ENCODE results near the gene INPP5D. TPM values are rescaled to one million over a fixed set of nuclear protein-coding genes. Genes with fewer than 3 reads are reported as not detected.
"Not testable (repeated sequence)": the region's sequence is repeated elsewhere in the genome, so short reads cannot be mapped to it uniquely, and the experiment has no call there.

The INPP5D gene
- total and polyA plus RNA-seq, 2 donors (not counting 1 experiment from before 2014, with no cell fraction given), result 152 to 444 TPM

DNA sequence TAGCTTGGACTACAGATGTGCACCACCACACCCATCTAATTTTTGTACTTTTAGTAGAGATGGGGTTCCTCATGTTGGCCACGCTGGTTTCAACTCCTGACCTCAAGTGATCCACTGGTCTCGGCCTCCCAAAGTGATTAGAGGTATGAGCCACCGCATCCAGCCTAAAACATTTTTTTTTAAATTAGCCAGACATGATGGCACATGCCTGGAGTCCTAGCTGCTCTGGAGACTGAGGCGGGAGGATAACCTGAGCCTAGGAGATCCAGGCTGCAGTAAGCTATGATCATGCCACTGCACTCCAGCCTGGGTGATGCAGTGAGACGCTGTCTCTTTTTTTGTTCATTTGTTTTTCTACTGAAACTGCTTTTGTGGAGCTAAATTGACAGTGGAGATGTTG lies 126.7 kb downstream of the INPP5D start:
- H2AFZ ChIP-seq (ENCODE audit: insufficient read depth, low read depth, low read length, poor library complexity, severe bottlenecking), result no peak overlapping the region
- no peak overlapping the region for H3K9ac ChIP-seq (ENCODE audit: low read length)
- H3K36me3 ChIP-seq (replicated peaks in 1 of 2; ENCODE audit: control extremely low read depth in 1 of 2, control insufficient read depth in 1 of 2, extremely low read depth in 1 of 2, insufficient read depth in 2 of 2, low read length in 1 of 2), result peaks cover 3 to 97% of the 10 kb centered on the region in 2 experiments
- peak overlapping the region; percentile 73 for H3K27ac Mint-ChIP-seq
- POLR2A ChIA-PET, result no interaction called here
- H3K27me3 Mint-ChIP-seq, result no peaks in the 10 kb centered on the region
- no peaks in the 10 kb centered on the region for H3K27me3 ChIP-seq (replicated peaks in 1 of 4; ENCODE audit: control extremely low read depth in 1 of 4, control insufficient read depth in 3 of 4, insufficient read depth in 4 of 4, low read length in 3 of 4)
- DNase-seq, result no peak
- peaks cover 4% of the 10 kb centered on the region for H3K79me2 ChIP-seq (ENCODE audit: control insufficient read depth, insufficient read depth, low read length)
- intact Hi-C loops (cut with micrococcal nuclease), result loop anchor here (5.0 kb wide), 1 partner anchor 65 kb away; the partner anchor contains the start of gene ATG16L1
- no peak overlapping the region for H3K27ac ChIP-seq (ENCODE audit: low read length in 2 of 2)
- H3K9me3 Mint-ChIP-seq (ENCODE audit: insufficient read depth), result no peaks in the 10 kb centered on the region
- no peak overlapping the region for H3K4me3 Mint-ChIP-seq
- WGBS (ENCODE audit: insufficient coverage), result 73% methylated on average over 4 of the region's 5 CpGs
- no peak for ATAC-seq (ENCODE audit: low read depth)
- CTCF ChIA-PET, result interaction anchor here (0.6 to 1.0 kb wide), 2 partner anchors 9 to 118 kb away, joined by 3 to 4 read pairs; no protein-coding TSS in a partner anchor
- H4K20me1 ChIP-seq (ENCODE audit: control insufficient read depth, insufficient read depth, low read length, poor library complexity, severe bottlenecking), result peaks cover 58% of the 10 kb centered on the region
- peaks cover 14 to 20% of the 10 kb centered on the region in 2 donors for H3K4me1 ChIP-seq (ENCODE audit: control insufficient read depth in 2 of 2, insufficient read depth in 2 of 2, low read length in 2 of 2)
- peaks cover 0 to 5% (median 0%) of the 10 kb centered on the region in 3 donors for H3K9me3 ChIP-seq (ENCODE audit: control extremely low read depth in 1 of 3, control insufficient read depth in 2 of 3, insufficient read depth in 1 of 3, low read length in 2 of 3)
- H3K4me3 ChIP-seq (ENCODE audit: control extremely low read depth in 1 of 5, extremely low read depth in 1 of 5, insufficient read depth in 1 of 5, low read depth in 2 of 5, low read length in 4 of 5), result no peak overlapping the region
- TF ChIP-seq, protein P1, sequence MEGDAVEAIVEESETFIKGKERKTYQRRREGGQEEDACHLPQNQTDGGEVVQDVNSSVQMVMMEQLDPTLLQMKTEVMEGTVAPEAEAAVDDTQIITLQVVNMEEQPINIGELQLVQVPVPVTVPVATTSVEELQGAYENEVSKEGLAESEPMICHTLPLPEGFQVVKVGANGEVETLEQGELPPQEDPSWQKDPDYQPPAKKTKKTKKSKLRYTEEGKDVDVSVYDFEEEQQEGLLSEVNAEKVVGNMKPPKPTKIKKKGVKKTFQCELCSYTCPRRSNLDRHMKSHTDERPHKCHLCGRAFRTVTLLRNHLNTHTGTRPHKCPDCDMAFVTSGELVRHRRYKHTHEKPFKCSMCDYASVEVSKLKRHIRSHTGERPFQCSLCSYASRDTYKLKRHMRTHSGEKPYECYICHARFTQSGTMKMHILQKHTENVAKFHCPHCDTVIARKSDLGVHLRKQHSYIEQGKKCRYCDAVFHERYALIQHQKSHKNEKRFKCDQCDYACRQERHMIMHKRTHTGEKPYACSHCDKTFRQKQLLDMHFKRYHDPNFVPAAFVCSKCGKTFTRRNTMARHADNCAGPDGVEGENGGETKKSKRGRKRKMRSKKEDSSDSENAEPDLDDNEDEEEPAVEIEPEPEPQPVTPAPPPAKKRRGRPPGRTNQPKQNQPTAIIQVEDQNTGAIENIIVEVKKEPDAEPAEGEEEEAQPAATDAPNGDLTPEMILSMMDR (IDR thresholded peaks at IDR 0.05), result no peak
- no peak overlapping the region for H3K4me2 ChIP-seq (replicated peaks; ENCODE audit: low read depth, low read length, poor library complexity, severe bottlenecking)
- H3K4me1 Mint-ChIP-seq, result peaks cover 36% of the 10 kb centered on the region

DNA sequence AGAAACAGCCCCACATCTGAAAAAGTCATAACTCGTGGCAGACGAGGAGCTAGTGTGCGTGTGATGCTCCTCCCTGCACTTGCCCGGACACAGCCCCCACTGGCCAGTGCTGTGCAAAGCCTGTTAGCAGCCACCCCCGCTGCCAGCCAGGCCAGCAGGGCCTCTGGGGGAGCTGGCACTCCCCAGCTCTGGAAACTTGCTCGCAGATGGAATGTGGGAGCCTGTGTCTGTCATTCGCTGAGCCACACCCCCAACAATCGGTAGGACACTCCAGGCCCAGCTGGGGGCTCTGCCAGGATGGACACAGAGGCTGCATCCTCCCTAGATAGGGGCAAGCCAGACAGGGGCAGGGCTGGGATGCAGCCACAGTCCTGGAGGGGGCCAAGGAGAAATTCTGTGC lies 128.9 kb downstream of the INPP5D start:
- H3K4me1 ChIP-seq (ENCODE audit: control insufficient read depth in 2 of 2, insufficient read depth in 2 of 2, low read length in 2 of 2), result peaks cover 14 to 20% of the 10 kb centered on the region in 2 donors
- POLR2A ChIA-PET, result interaction anchor here (0.5 kb wide), 1 partner anchor 155 kb away, joined by 3 read pairs; no protein-coding TSS in a partner anchor
- no peak overlapping the region for H3K27ac Mint-ChIP-seq
- H3K4me1 Mint-ChIP-seq, result peaks cover 28% of the 10 kb centered on the region
- H3K9me3 Mint-ChIP-seq (ENCODE audit: insufficient read depth), result no peaks in the 10 kb centered on the region
- DNase-seq (no peak), ATAC-seq (ENCODE audit: low read depth) (no peak)
- H2AFZ ChIP-seq (ENCODE audit: insufficient read depth, low read depth, low read length, poor library complexity, severe bottlenecking), result no peak overlapping the region
- peaks cover 8% of the 10 kb centered on the region for H3K79me2 ChIP-seq (ENCODE audit: control insufficient read depth, insufficient read depth, low read length)
- WGBS (ENCODE audit: insufficient coverage), result 97% methylated on average over 8 of the region's 8 CpGs
- CTCF ChIA-PET, result interaction anchor here (3.4 kb wide), 1 partner anchor 12 kb away, joined by 10 read pairs; no protein-coding TSS in a partner anchor
- no peak for TF ChIP-seq EZH2 (IDR thresholded peaks at IDR 0.05; ENCODE audit: borderline replicate concordance, insufficient read depth, low read depth, low read length, poor library complexity, severe bottlenecking)
- TF ChIP-seq, protein P1 (IDR thresholded peaks at IDR 0.05), result no peak
- H4K20me1 ChIP-seq (ENCODE audit: control insufficient read depth, insufficient read depth, low read length, poor library complexity, severe bottlenecking), result peaks cover 53% of the 10 kb centered on the region
- no peak overlapping the region for H3K9ac ChIP-seq (ENCODE audit: low read length)
- peaks cover 3 to 96% of the 10 kb centered on the region in 2 experiments for H3K36me3 ChIP-seq (replicated peaks in 1 of 2; ENCODE audit: control extremely low read depth in 1 of 2, control insufficient read depth in 1 of 2, extremely low read depth in 1 of 2, insufficient read depth in 2 of 2, low read length in 1 of 2)
- H3K27me3 Mint-ChIP-seq, result no peaks in the 10 kb centered on the region
- no peak overlapping the region for H3K27ac ChIP-seq (ENCODE audit: low read length in 2 of 2)
- no peak overlapping the region for H3K4me3 Mint-ChIP-seq
- peaks cover 0 to 6% (median 0%) of the 10 kb centered on the region in 3 donors for H3K9me3 ChIP-seq (ENCODE audit: control extremely low read depth in 1 of 3, control insufficient read depth in 2 of 3, insufficient read depth in 1 of 3, low read length in 2 of 3)
- H3K4me2 ChIP-seq (replicated peaks; ENCODE audit: low read depth, low read length, poor library complexity, severe bottlenecking), result no peak overlapping the region
- no peak overlapping the region for H3K4me3 ChIP-seq (ENCODE audit: control extremely low read depth in 1 of 5, extremely low read depth in 1 of 5, insufficient read depth in 1 of 5, low read depth in 2 of 5, low read length in 4 of 5)
- intact Hi-C loops (cut with micrococcal nuclease), result loop anchor here (5.0 kb wide), 1 partner anchor 63 kb away; the partner anchor contains the start of gene ATG16L1
- H3K27me3 ChIP-seq (replicated peaks in 1 of 4; ENCODE audit: control extremely low read depth in 1 of 4, control insufficient read depth in 3 of 4, insufficient read depth in 4 of 4, low read length in 3 of 4), result no peaks in the 10 kb centered on the region

DNA sequence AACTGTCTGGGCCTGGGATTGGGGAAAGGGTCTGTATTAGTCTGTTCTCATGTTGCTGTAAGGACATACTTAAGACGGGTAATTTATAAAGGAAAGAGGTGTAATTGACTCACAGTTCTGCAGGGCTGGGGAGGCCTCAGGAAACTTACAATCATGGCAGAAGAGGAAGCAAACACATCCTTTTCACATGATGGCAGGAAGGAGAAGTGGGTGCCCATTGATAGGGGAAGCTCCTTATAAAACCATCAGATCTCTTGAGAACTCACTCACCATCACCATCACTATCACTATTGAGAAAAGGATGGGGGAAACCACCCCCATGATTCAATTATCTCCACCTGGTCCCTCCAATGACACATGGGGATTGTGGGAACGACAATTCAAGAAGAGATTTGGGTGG lies 130.9 kb downstream of the INPP5D start:
- ATAC-seq (ENCODE audit: low read depth); H3K4me2 ChIP-seq (replicated peaks; ENCODE audit: low read depth, low read length, poor library complexity, severe bottlenecking); H3K4me1 Mint-ChIP-seq; H3K4me3 Mint-ChIP-seq; DNase-seq; H3K9me3 ChIP-seq (ENCODE audit: control extremely low read depth in 1 of 3, control insufficient read depth in 2 of 3, insufficient read depth in 1 of 3, low read length in 2 of 3); H3K4me1 ChIP-seq (ENCODE audit: control insufficient read depth in 2 of 2, insufficient read depth in 2 of 2, low read length in 2 of 2); H3K9me3 Mint-ChIP-seq (ENCODE audit: insufficient read depth); H2AFZ ChIP-seq (ENCODE audit: insufficient read depth, low read depth, low read length, poor library complexity, severe bottlenecking); H3K27me3 ChIP-seq (replicated peaks in 1 of 4; ENCODE audit: control extremely low read depth in 1 of 4, control insufficient read depth in 3 of 4, insufficient read depth in 4 of 4, low read length in 3 of 4); H3K4me3 ChIP-seq (ENCODE audit: control extremely low read depth in 1 of 5, extremely low read depth in 1 of 5, insufficient read depth in 1 of 5, low read depth in 2 of 5, low read length in 4 of 5); H3K9ac ChIP-seq (ENCODE audit: low read length); POLR2A ChIA-PET; intact Hi-C loops (cut with micrococcal nuclease); H3K27ac ChIP-seq (ENCODE audit: low read length in 2 of 2); H3K27me3 Mint-ChIP-seq; H3K79me2 ChIP-seq (ENCODE audit: control insufficient read depth, insufficient read depth, low read length): not testable (repeated sequence)
- H3K27ac Mint-ChIP-seq, result peak overlapping the region; percentile 59
- CTCF ChIA-PET, result interaction anchor here (1.0 to 3.4 kb wide), 2 partner anchors 10 to 12 kb away, joined by 3 to 10 read pairs; no protein-coding TSS in a partner anchor
- peaks cover 5 to 95% of the 10 kb centered on the region in 2 experiments for H3K36me3 ChIP-seq (replicated peaks in 1 of 2; ENCODE audit: control extremely low read depth in 1 of 2, control insufficient read depth in 1 of 2, extremely low read depth in 1 of 2, insufficient read depth in 2 of 2, low read length in 1 of 2)
- peaks cover 33% of the 10 kb centered on the region for H4K20me1 ChIP-seq (ENCODE audit: control insufficient read depth, insufficient read depth, low read length, poor library complexity, severe bottlenecking)
- WGBS (ENCODE audit: insufficient coverage), result 100% methylated on average over 2 of the region's 2 CpGs
